PC-9 (cell line): Measurements from ENCODE around the gene ME1. TPM values are rescaled to one million over a fixed set of nuclear protein-coding genes. Genes with fewer than 3 reads are reported as not detected.

Experiments
- Bru-seq: library from RNA; stranded (reverse); fragments of 400-500 nt; gene quantifications from one replicate; lab custom pipeline; 2021; lab: Mats Ljungman, UMichigan
- BruChase-seq, 2 experiments: library from RNA; stranded (reverse); fragments of 400-500 nt; gene quantifications; one replicate each; lab custom pipeline; 2021; lab: Mats Ljungman, UMichigan
- BruUV-seq: library from RNA; stranded (reverse); fragments of 400-500 nt; replicated peaks from 2 replicates; lab custom pipeline; 2021; lab: Mats Ljungman, UMichigan
- CTCF ChIA-PET: fragments of 300-600 bp; sonication (Branson Sonifier 250); formaldehyde crosslinking; loops from one replicate; lab custom pipeline; 2022; ENCODE audit warnings: antibody characterized with exemption; lab: Charles Lee
- POLR2A ChIA-PET: fragments of 300-600 bp; sonication (Branson Sonifier 250); formaldehyde crosslinking; loops from one replicate; lab custom pipeline; 2022; ENCODE audit warnings: antibody characterized with exemption; ENCODE audit not compliant: unreplicated experiment; lab: Charles Lee
- DNase-seq, 2 experiments: peaks; one replicate each; pipeline versions ENCODE4 v3.0.0 to v3.0.0-alpha.2; 2015 to 2022; ENCODE audit warnings: mixed read lengths in 1 of 2
- H2AFZ ChIP-seq: fragments of 200-600 bp; sonication (generic); 2 replicates; pipeline ENCODE4 v1.8.1; 2017; ENCODE audit warnings: antibody characterized with exemption
- H3F3A ChIP-seq: fragments of 200-600 bp; sonication (generic); 2 replicates; pipeline ENCODE4 v1.8.1; 2017; ENCODE audit warnings: antibody characterized with exemption, mild to moderate bottlenecking, low read depth; ENCODE audit not compliant: insufficient read depth
- H3K27ac ChIP-seq: fragments of 200-600 bp; sonication (generic); 2 replicates; pipeline ENCODE4 v1.6.1; 2016; ENCODE audit warnings: mixed run types
- H3K27me3 ChIP-seq: fragments of 200-600 bp; sonication (generic); 2 replicates; pipeline ENCODE4 v1.6.1; 2016; ENCODE audit warnings: low read depth, mixed run types; ENCODE audit not compliant: insufficient read depth
- H3K36me3 ChIP-seq: fragments of 200-600 bp; sonication (generic); 2 replicates; pipeline ENCODE4 v1.6.1; 2016; ENCODE audit warnings: low read depth, mixed run types
- H3K4me1 ChIP-seq: fragments of 200-600 bp; sonication (generic); replicated peaks from 2 replicates; pipeline ENCODE4 v1.6.1; 2016; ENCODE audit warnings: mixed run types; ENCODE audit not compliant: insufficient read depth
- H3K4me2 ChIP-seq: fragments of 200-600 bp; sonication (generic); 2 replicates; pipeline ENCODE4 v1.6.1; 2017; ENCODE audit warnings: mixed run types
- H3K4me3 ChIP-seq: fragments of 200-600 bp; sonication (generic); 2 replicates; pipeline ENCODE4 v1.6.1; 2016; ENCODE audit warnings: mixed run types
- H3K79me2 ChIP-seq: fragments of 200-600 bp; sonication (generic); 2 replicates; pipeline ENCODE4 v1.6.1; 2017; ENCODE audit warnings: low read depth, mixed run types
- H3K9me2 ChIP-seq: fragments of 200-600 bp; sonication (generic); 2 replicates; pipeline ENCODE4 v1.8.1; 2017; ENCODE audit warnings: mild to moderate bottlenecking; ENCODE audit not compliant: insufficient read depth
- H3K9me3 ChIP-seq: fragments of 200-600 bp; sonication (generic); 2 replicates; pipeline ENCODE4 v1.8.1; 2016; ENCODE audit warnings: low read depth; ENCODE audit not compliant: insufficient read depth
- H4K20me1 ChIP-seq: fragments of 200-600 bp; sonication (generic); 2 replicates; pipeline ENCODE4 v1.8.1; 2017; ENCODE audit not compliant: insufficient read depth
- EZH2 ChIP-seq: fragments of 200-600 bp; sonication (generic); IDR thresholded peaks from 2 replicates; pipeline ENCODE4 v1.8.0; 2017; ENCODE audit warnings: antibody characterized with exemption, low read depth
- intact Hi-C: fragments of 100-400 bp; cut with micrococcal nuclease; formaldehyde crosslinking; loops from one replicate; pipeline ENCODE4 v1.10.0; 2022; ENCODE audit not compliant: unreplicated experiment
- long read RNA-seq: library from polyadenylated mRNA; stranded (forward); transcript quantifications from one replicate; pipeline ENCODE4 v2.0.0, GENCODE V29; 2022
- total RNA-seq: library from RNA; stranded (reverse); gene quantifications from 2 replicates; pipeline ENCODE4 v1.2.3, GENCODE V29; 2021
- TF ChIP-seq, protein P1 (sequence below): fragments of 200-600 bp; sonication (generic); conservative IDR thresholded peaks from 2 replicates; pipeline ENCODE4 v1.6.1; 2017; ENCODE audit warnings: mixed run types, antibody characterized with exemption, mild to moderate bottlenecking, moderate library complexity

Gene ME1
- total RNA-seq (82.0 and 111 TPM in 2 replicates), Bru-seq, nascent RNA (percentile 97 among the genes with signal in this experiment), BruChase-seq, experiment 1, labeled RNA remaining after a 2-hour chase (percentile 84 among the genes with signal in this experiment), BruChase-seq, experiment 2, labeled RNA remaining after a 6-hour chase (percentile 80 among the genes with signal in this experiment)
- long read RNA-seq, transcript ME1-201 (14 exons, 3,371 nt) = major isoform, 174 of 211 reads
- long read RNA-seq, partial matches to known transcripts = 15 of 211 reads
- long read RNA-seq, other reads (novel, unspliced or antisense) = 22 of 211 reads

DNA sequence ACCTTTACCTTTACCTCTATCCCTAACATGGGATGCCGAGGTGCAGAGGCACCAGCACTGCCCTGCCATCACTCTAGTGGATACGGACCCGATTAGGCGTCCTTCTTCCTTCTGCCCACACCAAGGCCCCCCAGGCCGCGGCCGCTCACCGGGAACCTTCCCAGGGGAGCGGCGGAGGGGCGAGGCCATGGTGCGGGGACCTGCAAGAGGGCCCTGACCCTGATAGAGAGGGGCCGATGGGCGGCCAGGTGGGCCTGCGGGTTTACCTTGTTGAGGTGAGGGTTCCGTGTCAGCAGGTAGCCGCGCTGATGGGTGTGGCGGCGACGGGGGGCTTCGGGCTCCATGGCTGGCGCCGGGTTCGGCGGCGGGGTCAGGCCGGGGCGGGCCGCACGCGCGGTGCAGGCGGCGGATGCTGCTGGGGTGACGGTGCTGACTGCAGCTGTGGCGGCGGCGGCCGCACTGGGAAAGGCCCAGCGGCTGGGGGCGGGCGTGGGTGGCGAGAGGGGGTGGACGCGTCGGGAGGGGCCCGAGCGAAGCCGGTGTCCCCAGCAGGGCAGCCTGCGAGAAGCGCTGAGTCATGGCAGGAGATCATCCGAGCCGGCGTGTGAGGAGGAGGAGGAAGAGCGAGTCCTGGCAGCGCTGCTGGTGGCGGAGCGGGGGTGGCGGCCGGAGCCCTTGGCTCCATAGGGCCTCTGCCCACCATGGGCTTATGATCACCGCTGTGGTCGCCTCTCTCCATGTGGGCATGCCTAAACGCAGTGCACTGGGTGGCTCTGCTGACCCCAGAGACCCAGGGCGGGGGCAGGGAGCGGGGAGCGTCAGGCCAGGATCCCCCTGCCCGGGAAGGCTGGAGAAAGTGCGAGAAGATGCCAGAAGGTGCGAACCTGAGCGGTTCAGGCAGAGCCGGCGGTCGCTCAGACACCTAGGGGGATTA, at the start of gene ME1:
Gene ME1 (minus strand): TSS at position 441 of the 934 bp plus-strand sequence. CDS start 97 bp downstream, at position 344.
- Histone ChIP-seq H3K36me3 (peaks cover 15% of the 10 kb centered on the region), H4K20me1 (no peaks in the 10 kb centered on the region), H2AFZ (peak within 1 kb of the TSS; percentile 78), H3K4me3 (peak within 1 kb of the TSS; percentile 91), H3K79me2 (peaks cover 54% of the 10 kb centered on the region), H3K4me1 (peaks cover 48% of the 10 kb centered on the region), H3K9me2 (no peaks in the 10 kb centered on the region), H3K4me2 (peak within 1 kb of the TSS; percentile 83), H3K9me3 (peaks cover 4% of the 10 kb centered on the region; the same call in 1 of the 2 replicates), H3F3A (peaks cover 19% of the 10 kb centered on the region), H3K27ac (peak within 1 kb of the TSS; percentile 92), H3K27me3 (no peaks in the 10 kb centered on the region)
- ChIA-PET POLR2A (no interaction called here), CTCF (no interaction called here)
- TSS peak; percentile 76 for BruUV-seq
- DNase-seq = peak; percentile 80 to 90
- intact Hi-C loops = loop anchor here (5.0 kb wide), 2 partner anchors 81 to 164 kb away; partner anchors contain the start of gene PRSS35
- TF ChIP-seq EZH2 = no peak
- TF ChIP-seq, protein P1, sequence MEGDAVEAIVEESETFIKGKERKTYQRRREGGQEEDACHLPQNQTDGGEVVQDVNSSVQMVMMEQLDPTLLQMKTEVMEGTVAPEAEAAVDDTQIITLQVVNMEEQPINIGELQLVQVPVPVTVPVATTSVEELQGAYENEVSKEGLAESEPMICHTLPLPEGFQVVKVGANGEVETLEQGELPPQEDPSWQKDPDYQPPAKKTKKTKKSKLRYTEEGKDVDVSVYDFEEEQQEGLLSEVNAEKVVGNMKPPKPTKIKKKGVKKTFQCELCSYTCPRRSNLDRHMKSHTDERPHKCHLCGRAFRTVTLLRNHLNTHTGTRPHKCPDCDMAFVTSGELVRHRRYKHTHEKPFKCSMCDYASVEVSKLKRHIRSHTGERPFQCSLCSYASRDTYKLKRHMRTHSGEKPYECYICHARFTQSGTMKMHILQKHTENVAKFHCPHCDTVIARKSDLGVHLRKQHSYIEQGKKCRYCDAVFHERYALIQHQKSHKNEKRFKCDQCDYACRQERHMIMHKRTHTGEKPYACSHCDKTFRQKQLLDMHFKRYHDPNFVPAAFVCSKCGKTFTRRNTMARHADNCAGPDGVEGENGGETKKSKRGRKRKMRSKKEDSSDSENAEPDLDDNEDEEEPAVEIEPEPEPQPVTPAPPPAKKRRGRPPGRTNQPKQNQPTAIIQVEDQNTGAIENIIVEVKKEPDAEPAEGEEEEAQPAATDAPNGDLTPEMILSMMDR = no peak

DNA sequence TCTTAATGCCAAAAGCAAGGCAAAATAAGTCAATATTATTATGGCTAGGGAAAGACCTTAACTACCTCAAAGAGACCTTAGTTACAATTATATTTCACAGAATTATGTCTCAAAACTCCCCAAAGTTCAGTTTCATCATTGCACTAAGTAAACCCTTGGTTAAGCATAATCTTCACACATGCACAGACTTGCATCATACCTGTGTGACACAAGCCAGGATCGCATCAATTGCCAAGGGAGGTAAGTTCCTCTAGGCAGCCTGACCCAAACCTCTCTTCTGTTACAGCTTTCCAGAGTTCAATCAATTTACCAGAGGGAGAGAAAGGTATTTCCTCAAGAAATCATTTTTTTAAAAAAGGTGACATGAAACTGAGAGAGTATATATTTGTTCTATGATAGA, 49.6 kb upstream of the ME1 start:
- Histone ChIP-seq H3F3A (no peaks in the 10 kb centered on the region), H3K4me1 (no peaks in the 10 kb centered on the region), H3K79me2 (no peaks in the 10 kb centered on the region), H3K27me3 (no peaks in the 10 kb centered on the region), H3K36me3 (no peaks in the 10 kb centered on the region), H3K27ac (no peak overlapping the region), H3K4me2 (no peak overlapping the region), H3K9me3 (no peaks in the 10 kb centered on the region), H3K9me2 (no peaks in the 10 kb centered on the region), H3K4me3 (no peak overlapping the region), H4K20me1 (no peaks in the 10 kb centered on the region), H2AFZ (no peak overlapping the region)
- intact Hi-C loops = no loop called here
- POLR2A ChIA-PET = interaction anchor here (0.5 kb wide), 1 partner anchor 62 kb away, joined by 3 read pairs; no protein-coding TSS in a partner anchor
- BruUV-seq = no TSS peak
- no peak for TF ChIP-seq EZH2
- TF ChIP-seq, protein P1 = no peak
- CTCF ChIA-PET = no interaction called here
- DNase-seq = no peak

DNA sequence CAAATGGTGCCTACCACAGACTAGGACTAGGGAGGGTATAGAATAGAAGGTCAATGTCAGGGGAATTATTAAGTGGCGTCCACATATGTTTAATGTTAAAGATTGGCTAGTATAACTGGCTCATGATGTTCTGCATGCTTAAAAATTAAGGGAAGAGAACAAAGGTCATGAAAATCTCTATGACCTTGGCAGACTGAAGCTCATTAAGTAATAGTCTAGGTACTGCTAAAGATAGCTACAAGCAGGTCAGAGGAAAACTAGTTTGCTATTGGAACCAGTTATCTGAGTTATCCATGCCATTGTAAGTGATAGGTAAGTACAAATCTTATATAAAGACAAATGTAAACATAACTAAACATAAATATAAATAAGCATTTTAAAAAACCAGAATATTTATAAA, 48.5 kb upstream of the ME1 start:
- H3F3A ChIP-seq = no peaks in the 10 kb centered on the region
- H3K4me3 ChIP-seq = no peak overlapping the region
- BruUV-seq = no TSS peak
- H3K27me3 ChIP-seq = no peaks in the 10 kb centered on the region
- no peaks in the 10 kb centered on the region for H3K9me3 ChIP-seq
- DNase-seq = no peak
- ChIA-PET CTCF (no interaction called here), POLR2A (no interaction called here)
- no peaks in the 10 kb centered on the region for H3K36me3 ChIP-seq
- no peak overlapping the region for H3K4me2 ChIP-seq
- H3K27ac ChIP-seq = no peak overlapping the region
- H3K9me2 ChIP-seq = no peaks in the 10 kb centered on the region
- no peaks in the 10 kb centered on the region for H3K4me1 ChIP-seq
- TF ChIP-seq EZH2 = no peak
- TF ChIP-seq, protein P1 = no peak
- H4K20me1 ChIP-seq = no peaks in the 10 kb centered on the region
- H2AFZ ChIP-seq = no peak overlapping the region
- no peaks in the 10 kb centered on the region for H3K79me2 ChIP-seq
- intact Hi-C loops = no loop called here
